ENCODE results near the gene ARAP1. TPM values are rescaled to one million over a fixed set of nuclear protein-coding genes. Genes with fewer than 3 reads are reported as not detected.

Gene ARAP1
- total RNA-seq, 2 experiments from 2014 or later = 65.7 to 69.8 TPM

DNA sequence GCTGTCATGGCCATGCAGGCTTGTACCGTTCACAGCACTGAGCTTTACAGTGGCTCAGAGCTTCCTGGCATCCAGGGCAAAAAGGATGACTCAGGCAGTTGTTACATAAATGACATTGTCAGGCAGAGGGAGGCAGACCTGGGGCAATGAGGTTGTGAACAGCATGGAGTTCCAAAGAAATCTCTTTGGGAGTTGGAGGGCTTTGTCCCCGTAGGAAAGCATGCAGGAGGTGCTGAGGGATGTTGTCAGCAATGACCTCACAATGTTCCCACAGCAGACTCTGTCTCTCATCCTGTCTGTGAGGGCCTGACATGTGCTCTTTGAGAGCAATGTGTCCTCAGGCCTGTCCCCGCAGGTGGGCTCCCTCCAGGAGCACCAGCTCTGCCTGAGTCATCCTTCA, 52.1 kb downstream of the ARAP1 start:
- H3K36me3 ChIP-seq (ENCODE audit: insufficient read depth, low read length) = peaks cover 87% of the 10 kb centered on the region
- CTCF ChIA-PET = no interaction called here
- no peaks in the 10 kb centered on the region for H3K9me3 ChIP-seq (ENCODE audit: control insufficient read depth in 1 of 2, insufficient read depth in 1 of 2, low read length in 2 of 2)
- no peak for ATAC-seq (ENCODE audit: poor library complexity)
- intact Hi-C loops (cut with DNase I, micrococcal nuclease) = no loop called here
- H3K4me1 ChIP-seq (ENCODE audit: insufficient read depth, low read length) = no peaks in the 10 kb centered on the region
- Mint-ChIP-seq H3K4me1 (ENCODE audit: low read depth) (no peaks in the 10 kb centered on the region), H3K27ac (peak overlapping the region; percentile 34), H3K27me3 (no peaks in the 10 kb centered on the region), H3K9me3 (no peaks in the 10 kb centered on the region), H3K36me3 (ENCODE audit: low read depth) (peaks cover 85% of the 10 kb centered on the region), H3K4me3 (no peak overlapping the region)
- POLR2A ChIA-PET = no interaction called here
- no peaks in the 10 kb centered on the region for H3K27me3 ChIP-seq (ENCODE audit: control insufficient read depth in 1 of 2, insufficient read depth in 2 of 2, low read length in 2 of 2)
- DNase-seq = no peak
- H3K27ac ChIP-seq (ENCODE audit: low read depth in 1 of 2, low read length in 2 of 2) = no peak overlapping the region
- no peak overlapping the region for H3K4me3 ChIP-seq (ENCODE audit: low read length)
- TF ChIP-seq, protein P1, sequence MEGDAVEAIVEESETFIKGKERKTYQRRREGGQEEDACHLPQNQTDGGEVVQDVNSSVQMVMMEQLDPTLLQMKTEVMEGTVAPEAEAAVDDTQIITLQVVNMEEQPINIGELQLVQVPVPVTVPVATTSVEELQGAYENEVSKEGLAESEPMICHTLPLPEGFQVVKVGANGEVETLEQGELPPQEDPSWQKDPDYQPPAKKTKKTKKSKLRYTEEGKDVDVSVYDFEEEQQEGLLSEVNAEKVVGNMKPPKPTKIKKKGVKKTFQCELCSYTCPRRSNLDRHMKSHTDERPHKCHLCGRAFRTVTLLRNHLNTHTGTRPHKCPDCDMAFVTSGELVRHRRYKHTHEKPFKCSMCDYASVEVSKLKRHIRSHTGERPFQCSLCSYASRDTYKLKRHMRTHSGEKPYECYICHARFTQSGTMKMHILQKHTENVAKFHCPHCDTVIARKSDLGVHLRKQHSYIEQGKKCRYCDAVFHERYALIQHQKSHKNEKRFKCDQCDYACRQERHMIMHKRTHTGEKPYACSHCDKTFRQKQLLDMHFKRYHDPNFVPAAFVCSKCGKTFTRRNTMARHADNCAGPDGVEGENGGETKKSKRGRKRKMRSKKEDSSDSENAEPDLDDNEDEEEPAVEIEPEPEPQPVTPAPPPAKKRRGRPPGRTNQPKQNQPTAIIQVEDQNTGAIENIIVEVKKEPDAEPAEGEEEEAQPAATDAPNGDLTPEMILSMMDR (IDR thresholded peaks at IDR 0.05) = no peak

DNA sequence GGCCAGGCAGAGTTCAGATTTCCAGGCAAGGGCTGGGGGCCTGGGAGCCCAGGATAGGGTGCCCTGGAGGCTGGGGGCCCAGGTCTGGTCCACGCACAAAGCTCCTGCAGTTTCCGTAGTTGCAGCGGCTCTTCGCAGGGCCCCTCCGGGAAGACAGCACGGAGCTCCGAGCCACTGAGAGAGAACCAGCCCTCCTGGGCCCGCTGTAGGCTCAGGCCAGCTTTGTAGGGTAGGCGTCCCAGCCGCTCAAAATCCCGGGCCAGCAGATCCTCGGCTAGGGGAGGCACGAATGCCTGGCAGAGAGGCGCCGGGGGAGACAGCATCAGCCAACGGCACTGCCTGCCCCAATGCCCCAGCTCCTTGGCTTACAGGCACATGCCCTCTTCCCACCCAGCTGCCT, 54.4 kb downstream of the ARAP1 start:
- ATAC-seq (ENCODE audit: poor library complexity) = no peak
- Histone ChIP-seq H3K9me3 (ENCODE audit: control insufficient read depth in 1 of 2, insufficient read depth in 1 of 2, low read length in 2 of 2) (no peaks in the 10 kb centered on the region), H3K27me3 (ENCODE audit: control insufficient read depth in 1 of 2, insufficient read depth in 2 of 2, low read length in 2 of 2) (no peaks in the 10 kb centered on the region), H3K4me3 (ENCODE audit: low read length) (no peak overlapping the region), H3K4me1 (ENCODE audit: insufficient read depth, low read length) (no peaks in the 10 kb centered on the region), H3K36me3 (ENCODE audit: insufficient read depth, low read length) (peaks cover 94% of the 10 kb centered on the region), H3K27ac (ENCODE audit: low read depth in 1 of 2, low read length in 2 of 2) (no peak overlapping the region)
- H3K9me3 Mint-ChIP-seq = no peaks in the 10 kb centered on the region
- H3K36me3 Mint-ChIP-seq (ENCODE audit: low read depth) = peaks cover 92% of the 10 kb centered on the region
- CTCF ChIA-PET = interaction anchor here (0.9 to 1.4 kb wide), 2 partner anchors 14 to 27 kb away, joined by 3 to 4 read pairs; no protein-coding TSS in a partner anchor
- H3K4me1 Mint-ChIP-seq (ENCODE audit: low read depth) = no peaks in the 10 kb centered on the region
- no peaks in the 10 kb centered on the region for H3K27me3 Mint-ChIP-seq
- intact Hi-C loops (cut with DNase I, micrococcal nuclease) = no loop called here
- POLR2A ChIA-PET = no interaction called here
- TF ChIP-seq, protein P1 (IDR thresholded peaks at IDR 0.05) = no peak
- H3K27ac Mint-ChIP-seq = no peak overlapping the region
- H3K4me3 Mint-ChIP-seq = no peak overlapping the region
- DNase-seq = no peak

DNA sequence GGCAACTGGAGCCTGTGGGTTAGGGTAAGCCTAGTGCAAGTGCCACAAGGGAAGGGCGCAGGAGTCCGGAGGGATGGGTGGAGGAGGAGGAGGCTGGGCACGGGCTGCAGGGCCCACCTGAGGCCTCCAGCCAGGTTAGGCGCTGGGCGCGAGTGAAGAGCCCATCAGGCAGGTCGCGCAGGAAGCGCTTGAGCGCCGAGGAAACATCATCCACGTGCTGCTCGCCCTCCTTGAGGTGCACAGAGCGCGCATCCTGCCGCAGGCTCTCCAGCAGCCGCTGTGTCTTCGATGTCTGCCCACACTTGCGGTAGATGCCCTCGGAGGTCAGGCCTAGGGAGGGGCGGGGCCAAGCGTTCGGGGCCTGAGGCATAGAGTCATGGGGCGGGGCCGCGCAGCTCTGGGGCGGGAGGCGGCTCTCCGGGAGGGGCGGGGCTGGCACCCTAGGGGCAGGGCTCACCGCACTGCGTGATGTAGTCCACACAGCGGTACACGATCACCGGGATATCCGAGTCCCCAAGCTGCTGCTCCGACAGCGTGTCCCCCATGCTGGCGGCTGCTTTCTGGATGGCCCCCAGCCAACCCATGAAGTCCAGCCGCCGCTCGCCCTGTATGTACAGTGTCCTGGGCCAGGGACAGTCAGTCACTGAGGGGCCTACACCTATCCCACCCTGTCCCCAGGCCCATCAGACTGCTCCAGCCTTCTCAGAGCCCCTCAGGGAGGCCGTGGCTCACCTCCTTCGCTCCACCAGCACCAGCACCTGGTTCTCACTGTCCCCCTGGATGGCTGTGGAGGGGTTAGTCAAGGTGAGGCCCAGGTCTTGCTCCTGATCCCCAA, 55.1 kb downstream of the ARAP1 start:
- Histone ChIP-seq H3K27ac (ENCODE audit: low read depth in 1 of 2, low read length in 2 of 2) (no peak overlapping the region), H3K9me3 (ENCODE audit: control insufficient read depth in 1 of 2, insufficient read depth in 1 of 2, low read length in 2 of 2) (no peaks in the 10 kb centered on the region), H3K4me3 (ENCODE audit: low read length) (no peak overlapping the region), H3K36me3 (ENCODE audit: insufficient read depth, low read length) (peaks cover 96% of the 10 kb centered on the region), H3K27me3 (ENCODE audit: control insufficient read depth in 1 of 2, insufficient read depth in 2 of 2, low read length in 2 of 2) (no peaks in the 10 kb centered on the region), H3K4me1 (ENCODE audit: insufficient read depth, low read length) (no peaks in the 10 kb centered on the region)
- Mint-ChIP-seq H3K4me3 (no peak overlapping the region), H3K4me1 (ENCODE audit: low read depth) (no peaks in the 10 kb centered on the region), H3K36me3 (ENCODE audit: low read depth) (peaks cover 94% of the 10 kb centered on the region), H3K27me3 (no peaks in the 10 kb centered on the region), H3K27ac (no peak overlapping the region), H3K9me3 (no peaks in the 10 kb centered on the region)
- ChIA-PET POLR2A (no interaction called here), CTCF (interaction anchor here (1.4 kb wide), 1 partner anchor 13 kb away, joined by 4 read pairs; no protein-coding TSS in a partner anchor)
- intact Hi-C loops (cut with DNase I, micrococcal nuclease) = no loop called here
- DNase-seq (peak in 1 of 14 experiments; percentile 31), ATAC-seq (ENCODE audit: poor library complexity) (no peak)
- TF ChIP-seq, protein P1 (IDR thresholded peaks at IDR 0.05) = no peak

All from CD4-positive, alpha-beta T cell (primary cell).